HPDE6-E6E7 (cell line): ENCODE data around the gene NUP62.
A peak's percentile ranks its signal among the peaks of the same experiment; 100 is the strongest.
"Not testable (repeated sequence)": the region's sequence is repeated elsewhere in the genome, so short reads cannot be mapped to it uniquely, and the experiment has no call there.

ENCODE experiments used
- DNase-seq: peaks from one replicate; pipeline ENCODE4 v3.0.0; 2011; ENCODE audit warnings: missing footprints; ENCODE audit errors: extremely low spot score

The NUP62 gene, protein sequence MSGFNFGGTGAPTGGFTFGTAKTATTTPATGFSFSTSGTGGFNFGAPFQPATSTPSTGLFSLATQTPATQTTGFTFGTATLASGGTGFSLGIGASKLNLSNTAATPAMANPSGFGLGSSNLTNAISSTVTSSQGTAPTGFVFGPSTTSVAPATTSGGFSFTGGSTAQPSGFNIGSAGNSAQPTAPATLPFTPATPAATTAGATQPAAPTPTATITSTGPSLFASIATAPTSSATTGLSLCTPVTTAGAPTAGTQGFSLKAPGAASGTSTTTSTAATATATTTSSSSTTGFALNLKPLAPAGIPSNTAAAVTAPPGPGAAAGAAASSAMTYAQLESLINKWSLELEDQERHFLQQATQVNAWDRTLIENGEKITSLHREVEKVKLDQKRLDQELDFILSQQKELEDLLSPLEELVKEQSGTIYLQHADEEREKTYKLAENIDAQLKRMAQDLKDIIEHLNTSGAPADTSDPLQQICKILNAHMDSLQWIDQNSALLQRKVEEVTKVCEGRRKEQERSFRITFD

DNA sequence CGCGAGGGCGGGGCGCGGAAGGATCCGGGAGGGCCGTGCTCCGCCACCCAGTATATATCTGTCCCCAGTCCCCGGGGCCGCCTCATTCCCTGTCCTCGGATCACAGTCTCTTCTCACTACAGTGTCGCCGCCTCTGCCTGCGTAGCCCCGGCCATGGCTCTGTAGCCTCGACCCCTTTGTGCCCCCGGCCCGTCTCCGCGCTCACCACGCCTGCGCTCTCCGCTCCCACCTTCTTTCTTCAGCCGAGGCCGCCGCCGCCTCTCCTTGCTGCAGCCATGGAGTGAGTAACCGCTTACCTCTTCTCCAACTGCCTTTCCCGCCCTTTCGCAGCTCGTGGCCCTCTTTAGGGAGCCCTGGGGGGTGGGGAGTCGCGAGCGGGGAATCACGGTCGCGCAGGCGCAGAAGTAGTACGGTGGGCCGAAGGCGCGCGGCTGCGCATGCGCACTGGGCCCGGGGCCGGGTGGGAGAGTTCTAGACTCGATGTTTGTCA lies at the start of gene NUP62, which contains the start of gene ATF5:
NUP62 (minus strand) TSS at position 384 of the 490 bp plus-strand sequence. CDS start 19,697 bp downstream, outside the sequence.
ATF5 (plus strand) TSS at position 85 of the 490 bp plus-strand sequence. CDS start 1,646 bp downstream, outside the sequence.
- DNase-seq = peak; percentile 91

DNA sequence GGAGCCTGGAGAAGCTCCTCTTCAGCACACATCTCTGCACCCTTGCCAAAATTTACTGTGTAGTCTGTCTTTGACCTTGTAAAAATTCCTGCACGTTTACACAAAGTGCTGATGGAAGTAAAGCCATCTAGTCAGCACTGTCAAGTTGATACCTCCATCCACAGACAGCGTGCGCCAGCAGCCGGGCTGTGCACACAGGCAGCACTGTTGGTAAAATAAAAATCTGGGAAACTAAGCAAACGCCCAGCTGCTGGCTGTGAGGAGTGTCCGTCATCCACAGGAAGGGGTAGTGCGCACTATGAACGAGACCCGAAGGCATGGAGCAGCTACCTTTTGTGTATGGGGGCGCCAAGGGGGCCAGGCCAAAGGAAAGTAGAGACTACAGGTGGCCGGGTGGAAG lies 49.0 kb upstream of the NUP62 start:
- no peak for DNase-seq

DNA sequence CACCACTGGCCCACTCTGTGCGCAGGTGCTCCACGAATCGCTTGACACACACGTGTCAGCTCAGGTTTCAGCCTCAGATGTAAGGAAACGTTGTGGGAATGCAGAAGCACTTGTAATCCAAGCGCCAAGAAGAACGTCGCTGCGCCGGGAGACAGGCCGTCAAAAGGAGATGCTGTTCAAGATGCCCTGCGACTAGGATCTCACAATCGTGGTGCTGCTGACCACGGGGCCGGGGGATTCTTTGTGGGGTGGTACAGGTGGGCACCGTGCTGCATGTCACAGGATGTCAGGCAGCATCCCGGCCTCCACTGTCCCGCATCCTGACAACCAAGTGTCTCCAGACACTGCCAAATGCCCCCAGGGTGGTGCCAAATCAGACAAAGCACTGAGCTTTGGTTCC lies 48.6 kb upstream of the NUP62 start:
- no peak for DNase-seq

DNA sequence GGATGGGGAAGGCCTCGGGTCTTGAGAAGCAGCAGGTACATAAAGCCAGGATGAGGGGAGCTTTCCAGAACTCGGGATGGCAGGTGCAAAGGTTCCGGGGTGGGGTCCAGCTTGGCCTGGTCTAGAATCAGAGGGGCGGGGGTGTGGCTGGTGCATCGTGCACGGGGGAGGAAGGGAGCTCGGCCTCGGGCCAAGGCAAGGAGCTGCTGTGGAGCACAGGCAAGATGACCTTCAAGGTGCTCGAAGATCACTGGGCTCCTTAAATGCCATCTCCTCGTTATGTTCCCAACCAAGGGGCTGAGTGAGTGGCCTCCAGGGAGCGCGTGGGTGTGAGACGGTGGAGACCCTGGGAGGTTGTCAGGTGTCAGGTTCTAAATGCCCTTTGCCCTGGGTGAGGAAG lies 47.8 kb upstream of the NUP62 start:
- no peak for DNase-seq

DNA sequence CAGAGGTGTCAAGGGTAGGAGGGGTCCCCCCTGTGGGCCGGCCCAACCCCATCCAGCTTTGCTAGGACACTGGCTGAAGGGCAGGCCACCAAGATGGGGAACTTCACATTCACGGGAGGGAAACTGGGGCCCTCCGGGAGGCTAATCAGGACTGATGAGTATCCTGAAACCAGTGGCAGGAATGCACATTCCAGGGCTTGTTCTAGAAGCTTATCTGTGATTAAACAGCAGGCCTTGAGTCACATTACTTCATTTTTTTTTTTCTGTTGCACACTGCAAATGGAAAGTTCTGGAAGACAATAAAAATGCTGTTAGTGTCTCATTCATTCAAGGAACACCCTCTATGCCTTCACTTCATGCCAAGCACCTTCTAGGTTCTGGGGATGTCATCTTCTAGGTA lies 47.2 kb upstream of the NUP62 start:
- DNase-seq = no peak

DNA sequence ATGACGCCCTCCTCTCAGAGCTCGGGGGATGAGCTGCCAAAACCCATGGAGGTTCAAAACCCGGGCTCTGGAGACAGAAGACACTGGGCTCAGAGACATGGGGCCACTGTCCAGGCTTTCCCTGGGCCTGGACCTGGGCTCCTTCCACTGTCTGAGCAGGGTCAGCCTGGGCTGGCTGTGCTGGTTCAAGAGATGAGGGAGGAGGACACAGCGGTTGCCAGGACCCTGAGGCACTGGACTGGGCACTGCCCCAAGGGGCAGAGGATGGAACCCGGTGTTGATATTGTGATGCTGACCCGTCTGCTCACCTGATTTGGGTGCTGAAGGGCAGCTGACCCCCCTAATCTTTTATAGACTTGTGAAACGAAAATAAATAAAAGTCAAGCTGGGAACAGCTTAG lies 45.7 kb upstream of the NUP62 start:
- DNase-seq = no peak

DNA sequence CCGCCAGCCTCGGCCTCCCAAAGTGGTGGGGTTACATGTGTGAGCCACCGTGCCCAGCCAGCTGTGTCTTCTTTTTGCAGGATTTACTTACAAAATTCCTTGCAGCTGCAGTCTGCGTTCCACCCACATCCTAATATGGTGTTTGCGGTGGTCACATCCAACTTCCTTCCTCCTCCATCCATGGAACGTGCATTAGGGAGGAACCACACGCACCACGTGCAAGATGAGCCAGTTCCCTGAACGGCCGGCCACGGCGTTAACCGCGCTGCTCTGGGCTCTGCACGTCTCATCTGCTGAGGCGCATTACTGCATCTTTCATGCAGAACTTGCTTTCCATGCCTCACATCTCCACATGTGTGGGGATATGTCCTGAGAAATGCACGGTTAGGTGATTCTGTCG lies 44.7 kb upstream of the NUP62 start:
- no peak for DNase-seq

DNA sequence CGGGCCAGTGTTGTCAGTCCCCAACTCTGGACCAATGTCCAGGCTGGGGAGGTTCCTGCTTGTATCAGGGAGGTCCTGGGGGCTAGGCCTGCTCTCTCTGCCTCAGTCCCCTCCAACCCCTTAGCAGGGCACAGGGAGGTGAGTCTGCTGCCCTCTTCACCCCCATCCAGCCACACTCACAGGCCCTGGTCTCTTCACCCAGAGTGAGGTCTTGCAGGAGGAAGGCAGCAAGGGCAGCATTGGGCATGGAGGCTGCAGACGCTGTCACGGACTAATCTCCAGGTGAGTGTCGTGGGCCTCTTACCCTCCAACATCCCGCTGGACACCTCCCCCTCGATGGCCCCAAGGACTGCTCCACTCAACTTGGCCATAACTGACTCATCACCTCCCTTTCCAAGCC lies 43.5 kb upstream of the NUP62 start:
- DNase-seq = no peak

DNA sequence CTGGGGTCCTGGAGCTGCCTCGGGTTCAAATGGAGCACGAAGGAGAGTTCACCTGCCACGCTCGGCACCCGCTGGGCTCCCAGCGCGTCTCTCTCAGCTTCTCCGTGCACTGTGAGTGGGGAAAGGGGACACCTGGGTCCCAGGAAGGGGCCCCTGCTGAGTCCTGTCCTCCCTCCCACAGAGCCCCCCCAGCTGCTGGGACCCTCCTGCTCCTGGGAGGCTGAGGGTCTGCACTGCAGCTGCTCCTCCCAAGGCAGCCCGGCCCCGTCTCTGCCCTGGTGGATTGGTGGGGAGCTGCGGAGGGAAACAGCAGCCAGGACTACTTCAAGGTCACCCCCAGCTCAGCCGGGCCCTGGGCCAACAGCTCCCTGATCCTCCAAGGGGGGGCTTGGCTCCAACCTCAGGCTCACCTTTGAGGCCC lies 42.7 kb upstream of the NUP62 start:
- no peak for DNase-seq

DNA sequence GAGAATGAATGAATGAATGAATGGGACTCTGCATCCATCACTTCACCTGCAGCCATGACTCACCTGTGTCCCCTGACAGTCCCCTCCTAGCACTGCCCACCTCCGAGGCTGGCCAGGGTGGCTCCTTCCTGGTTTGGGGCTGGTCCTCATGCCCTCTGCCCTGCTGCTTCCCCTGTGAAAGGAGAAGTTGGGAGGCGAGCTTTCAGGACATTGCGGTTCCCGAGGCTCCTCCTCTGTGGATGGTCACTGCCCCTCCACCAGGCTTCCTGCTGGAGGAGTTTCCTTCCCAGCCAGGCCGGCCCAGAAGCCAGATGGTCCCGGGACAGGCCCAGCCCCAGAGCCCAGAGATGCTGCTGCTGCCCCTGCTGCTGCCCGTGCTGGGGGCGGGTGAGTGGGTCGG lies 40.1 kb upstream of the NUP62 start:
- DNase-seq = not testable (repeated sequence)

DNA sequence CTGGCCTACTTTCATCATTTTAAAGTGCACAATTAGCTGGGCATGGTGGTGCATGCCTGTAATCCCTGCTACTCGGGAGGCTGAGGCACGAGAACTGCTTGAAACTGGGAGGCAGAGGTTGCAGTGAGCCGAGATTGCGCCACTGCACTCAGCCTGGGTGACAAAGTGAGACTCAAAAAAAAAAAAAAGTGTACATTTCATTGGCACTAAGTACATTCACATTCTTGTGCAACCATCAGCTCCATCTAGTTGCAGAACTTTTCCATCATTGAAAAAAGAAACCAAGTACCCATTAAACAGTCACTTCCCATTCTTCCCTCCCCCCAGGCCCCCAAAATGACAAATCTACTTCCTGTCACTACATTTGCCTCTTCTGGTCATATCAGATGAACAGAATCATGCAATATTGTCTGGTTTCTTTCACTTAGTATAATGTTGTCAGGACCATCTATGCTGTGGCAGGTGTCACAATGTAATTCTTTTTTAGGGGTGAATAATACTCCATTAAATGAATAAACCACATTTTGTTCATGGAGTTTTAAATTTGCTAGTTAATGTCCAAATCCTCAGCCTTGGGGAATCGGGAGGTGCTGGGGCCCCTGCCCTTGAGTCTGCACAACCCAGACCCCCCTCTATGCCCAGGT lies 39.1 kb upstream of the NUP62 start:
- no peak for DNase-seq

DNA sequence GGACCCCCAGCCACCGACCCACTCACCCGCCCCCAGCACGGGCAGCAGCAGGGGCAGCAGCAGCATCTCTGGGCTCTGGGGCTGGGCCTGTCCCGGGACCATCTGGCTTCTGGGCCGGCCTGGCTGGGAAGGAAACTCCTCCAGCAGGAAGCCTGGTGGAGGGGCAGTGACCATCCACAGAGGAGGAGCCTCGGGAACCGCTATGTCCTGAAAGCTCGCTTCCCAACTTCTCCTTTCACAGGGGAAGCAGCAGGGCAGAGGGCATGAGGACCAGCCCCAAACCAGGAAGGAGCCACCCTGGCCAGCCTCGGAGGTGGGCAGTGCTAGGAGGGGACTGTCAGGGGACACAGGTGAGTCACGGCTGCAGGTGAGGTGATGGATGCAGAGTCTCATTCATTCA lies 31.7 kb upstream of the NUP62 start, which contains the start of gene SIGLEC11:
SIGLEC11 (minus strand) TSS at position 193 of the 400 bp plus-strand sequence; CDS start at position 102, 91 bp downstream.
- not testable (repeated sequence) for DNase-seq

DNA sequence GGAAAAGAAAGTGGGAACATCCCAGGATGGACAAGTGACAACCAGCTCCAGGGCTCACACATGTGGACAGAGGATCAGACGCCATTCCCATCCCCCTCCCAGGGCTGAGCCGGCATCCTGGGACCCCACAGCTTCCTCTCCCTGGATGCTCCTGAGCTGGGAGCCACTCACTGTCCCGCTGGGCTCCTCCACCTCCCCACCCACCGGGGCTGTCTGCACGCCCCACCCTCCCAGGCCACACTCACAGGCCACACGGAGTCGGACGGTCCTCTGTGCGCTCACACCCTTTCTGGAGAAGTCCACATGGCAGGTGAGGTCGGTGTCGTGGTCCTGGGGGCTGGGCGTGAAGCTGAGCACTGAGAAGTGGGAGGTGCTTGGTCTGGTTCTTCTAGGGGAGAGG lies 30.6 kb upstream of the NUP62 start:
- DNase-seq = not testable (repeated sequence)

DNA sequence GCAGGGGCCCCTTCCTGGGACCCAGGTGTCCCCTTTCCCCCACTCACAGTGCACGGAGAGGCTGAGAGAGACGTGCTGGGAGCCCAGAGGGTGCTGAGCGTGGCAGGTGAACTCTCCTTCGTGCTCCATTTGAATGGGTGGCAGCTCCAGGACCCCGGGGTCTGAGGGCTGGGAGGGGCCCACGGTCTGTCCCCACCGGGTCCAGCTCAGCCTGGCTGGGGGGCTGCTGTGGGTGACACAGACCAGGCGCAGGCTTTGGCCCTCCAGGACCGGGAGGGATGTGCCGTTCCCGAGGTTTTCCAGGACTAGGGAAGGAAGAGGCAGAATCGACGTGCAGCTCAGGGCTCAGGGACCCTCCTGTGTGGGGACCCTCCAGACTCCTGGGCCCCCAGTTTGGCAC lies 29.3 kb upstream of the NUP62 start:
- DNase-seq = not testable (repeated sequence)

DNA sequence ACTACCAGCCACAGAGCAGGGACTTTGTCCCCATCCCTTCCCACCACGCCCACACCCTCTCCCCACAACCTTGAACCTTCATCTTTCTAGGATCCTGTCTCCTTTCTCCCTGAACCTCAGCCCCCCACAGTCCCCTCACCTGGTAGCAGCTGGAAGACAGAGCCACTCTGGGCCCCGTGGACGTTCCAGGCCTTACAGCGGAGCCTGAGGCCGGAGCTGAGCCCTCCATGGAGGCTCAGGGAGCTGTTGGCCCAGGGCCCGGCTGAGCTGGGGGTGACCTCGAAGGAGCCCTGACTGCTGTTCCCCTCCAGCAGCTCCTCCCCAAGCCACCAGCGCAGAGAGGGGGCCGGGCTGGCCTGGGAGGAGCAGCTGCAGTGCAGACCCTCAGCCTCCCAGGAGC lies 28.8 kb upstream of the NUP62 start:
- DNase-seq = not testable (repeated sequence)

DNA sequence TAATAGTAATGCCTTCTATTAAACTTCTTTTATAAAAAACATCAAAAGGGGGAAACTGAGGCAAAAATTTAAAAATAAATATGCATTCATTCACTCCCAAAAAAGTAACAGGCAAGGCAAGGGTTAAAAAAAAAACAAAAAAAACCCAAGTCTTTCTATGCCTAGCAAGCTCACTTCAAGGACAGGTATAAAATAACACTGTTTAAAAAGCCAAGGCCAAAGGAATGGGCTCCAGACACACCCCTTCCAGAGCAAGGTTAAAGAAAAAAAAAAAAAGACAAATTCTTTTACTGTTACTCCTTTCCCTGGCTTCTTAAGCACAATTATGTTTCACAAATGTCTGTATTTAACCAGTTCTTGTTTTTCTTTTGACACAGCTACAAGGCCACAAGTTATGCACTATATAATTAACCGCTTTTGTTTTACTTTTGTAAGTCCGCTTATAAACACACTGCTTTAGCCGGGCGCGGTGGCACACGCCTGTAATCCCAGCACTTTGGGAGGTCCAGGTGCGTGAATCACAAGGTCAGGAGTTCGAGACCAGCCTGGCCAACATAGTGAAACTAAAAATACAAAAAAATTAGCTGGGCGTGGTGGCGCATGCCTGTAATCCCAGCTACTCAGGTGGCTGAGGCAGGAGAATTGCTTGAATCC lies 28.1 kb upstream of the NUP62 start:
- DNase-seq = no peak

DNA sequence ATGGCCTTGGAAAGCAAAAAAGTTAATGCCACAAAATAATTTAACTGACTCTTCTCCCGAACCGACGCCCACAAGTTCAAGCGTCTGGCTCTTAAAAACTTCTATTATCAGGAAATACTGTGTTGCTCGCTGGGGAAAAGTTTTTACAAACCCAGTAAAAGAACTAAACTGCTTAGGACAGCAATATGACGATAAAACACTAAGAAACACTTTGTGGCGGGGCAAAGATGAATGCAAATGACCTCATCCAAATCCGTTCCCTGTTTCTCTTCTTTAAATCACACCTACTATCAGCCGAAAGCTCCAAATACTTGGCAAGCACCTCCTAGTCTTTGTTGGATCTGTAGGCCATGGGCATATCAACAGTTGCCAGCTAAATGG lies 26.8 kb upstream of the NUP62 start:
- no peak for DNase-seq

DNA sequence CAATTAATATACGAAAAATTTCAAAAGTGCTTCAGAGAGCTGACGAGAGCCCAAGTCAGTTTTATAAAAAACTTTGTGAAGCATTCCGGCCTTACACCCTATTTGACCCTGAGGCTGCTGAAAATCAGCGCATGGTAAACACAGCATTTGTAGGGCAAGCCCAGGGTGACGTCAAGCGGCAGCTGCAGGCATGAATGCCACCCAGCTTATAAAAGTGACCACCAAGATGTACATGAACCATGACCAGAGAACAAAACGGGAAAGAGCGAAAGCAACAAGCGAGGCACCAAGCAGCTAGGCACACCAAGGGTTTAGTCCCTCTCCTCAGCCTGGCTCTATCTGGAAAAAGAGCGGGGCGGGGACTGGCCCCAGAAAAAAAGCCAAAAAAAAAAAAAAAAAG lies 25.6 kb upstream of the NUP62 start:
- DNase-seq = no peak

DNA sequence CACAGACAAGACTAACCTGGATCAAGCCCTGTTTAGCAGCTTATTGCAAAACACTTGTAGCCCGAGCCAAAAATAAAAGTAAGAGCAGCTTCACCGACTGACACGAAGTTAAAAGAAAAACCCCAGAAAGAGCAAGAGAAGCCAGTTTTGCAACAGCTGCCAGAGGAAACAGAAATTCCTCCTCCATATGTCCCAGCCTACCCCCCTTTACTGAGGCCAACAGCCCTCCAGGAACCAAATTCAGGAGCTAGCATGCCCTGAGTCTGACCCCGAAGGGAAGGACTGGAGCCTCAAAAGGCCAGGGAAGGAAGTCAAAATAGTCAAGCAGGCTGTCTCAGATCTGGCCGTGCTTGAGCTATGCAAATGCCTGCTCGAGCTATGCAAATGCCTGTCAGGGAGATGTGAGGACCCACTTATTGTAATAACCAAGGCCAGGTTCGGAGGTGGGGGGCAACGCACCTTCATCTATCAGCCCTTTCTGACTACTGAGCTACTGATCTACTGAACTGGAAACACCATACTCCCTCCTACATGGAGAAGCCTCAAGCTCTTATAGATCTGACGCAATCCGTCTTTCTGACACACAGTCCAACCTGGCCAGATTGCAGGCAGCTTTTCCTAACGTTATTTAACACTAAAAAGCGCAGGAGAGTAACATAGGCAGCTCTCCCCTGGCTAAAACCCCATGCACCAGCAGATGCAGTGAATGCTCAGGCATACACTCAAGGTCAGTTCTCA lies 25.0 kb upstream of the NUP62 start:
- no peak for DNase-seq

DNA sequence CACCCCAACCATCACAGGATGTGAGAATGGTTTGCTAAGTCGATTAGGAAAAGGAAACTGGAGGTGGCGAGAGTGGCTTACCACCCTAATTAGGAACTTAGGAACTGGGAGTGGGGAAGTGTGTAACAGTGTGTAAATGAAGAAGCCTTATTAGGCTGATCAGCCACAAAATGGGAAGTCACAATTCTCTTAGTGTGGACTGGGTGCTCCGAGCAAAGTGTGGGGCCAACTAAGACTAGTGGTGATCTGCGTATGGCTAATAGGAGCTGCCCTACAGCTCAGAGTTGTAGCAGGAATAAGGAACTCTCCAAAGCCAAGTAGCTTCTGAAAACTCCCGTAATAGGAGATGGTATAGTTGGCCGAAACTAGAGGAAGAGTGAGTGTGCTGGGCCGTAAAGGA lies 24.1 kb upstream of the NUP62 start:
- no peak for DNase-seq

DNA sequence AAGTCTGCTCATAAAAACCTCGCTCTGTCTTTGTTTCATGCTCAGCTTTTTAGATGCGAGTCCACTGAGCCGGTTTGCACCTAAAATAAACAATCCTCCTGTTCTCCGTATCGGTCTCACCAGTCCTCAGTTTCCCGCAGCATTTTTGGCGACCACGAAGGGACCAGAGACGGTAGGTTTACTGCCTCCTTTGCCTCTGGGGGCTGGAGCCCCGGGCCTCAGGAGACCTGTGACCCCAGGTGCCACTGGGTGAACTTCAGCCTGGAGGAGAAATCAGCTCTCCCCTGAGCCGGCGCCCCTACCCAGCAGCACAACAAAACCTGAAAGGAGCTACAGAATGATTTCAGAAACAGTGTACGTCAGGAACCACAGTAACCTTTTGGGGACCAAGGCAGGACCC lies 23.6 kb upstream of the NUP62 start:
- DNase-seq = no peak

DNA sequence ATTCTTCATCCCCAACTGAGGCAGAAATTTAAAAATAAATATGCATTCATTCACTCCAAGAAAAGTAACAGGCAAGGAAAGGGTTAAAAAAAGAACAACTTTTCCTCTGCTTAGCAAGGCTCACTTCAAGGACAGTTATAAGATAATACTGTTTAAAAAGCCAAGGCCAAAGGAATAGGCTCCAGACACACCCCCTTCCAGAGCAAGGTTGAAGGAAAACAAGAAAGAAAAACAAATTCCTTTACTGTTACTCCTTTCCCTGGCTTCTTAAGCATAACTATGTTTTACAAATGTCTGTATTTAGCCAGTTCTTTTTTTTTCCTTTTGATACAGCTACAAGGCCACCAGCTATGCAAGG lies 23.2 kb upstream of the NUP62 start:
- DNase-seq = no peak
